Measurements from ENCODE around the gene OGFOD2. TPM values are rescaled to one million over a fixed set of nuclear protein-coding genes. Genes with fewer than 3 reads are reported as not detected.

Gene OGFOD2
- total RNA-seq, 5 donors from 2014 or later (not counting 1 experiment from before 2014, with no cell fraction given) = 17.4 to 45.3 (median 43.7) TPM

GRCh38 chr12:122956035-122956434 is 19.0 kb upstream of the OGFOD2 start:
- ATAC-seq (replicated peaks in 1 of 4) (no peak), DNase-seq (no peak)
- CTCF ChIA-PET = interaction anchor here in 1 of 2 donors (0.6 kb wide), 1 partner anchor 145 kb away, joined by 3 read pairs; no protein-coding TSS in a partner anchor
- no peaks in the 10 kb centered on the region for H3K27me3 Mint-ChIP-seq
- peaks cover 0 to 2% of the 10 kb centered on the region in 2 donors for H3K36me3 ChIP-seq (ENCODE audit: control insufficient read depth in 2 of 2, extremely low read depth in 1 of 2, insufficient read depth in 1 of 2, low read length in 1 of 2)
- no peak overlapping the region for H3K27ac ChIP-seq (ENCODE audit: low read length)
- peaks cover 4 to 6% (median 5%) of the 10 kb centered on the region in 3 donors for H3K4me1 Mint-ChIP-seq
- H3K4me1 ChIP-seq (ENCODE audit: control insufficient read depth in 1 of 2, extremely low read depth in 1 of 2, insufficient read depth in 2 of 2, low read length in 2 of 2) = peaks cover 0 to 6% of the 10 kb centered on the region in 2 experiments
- no peaks in the 10 kb centered on the region for H3K27me3 ChIP-seq (replicated peaks in 1 of 2; ENCODE audit: control insufficient read depth in 2 of 2, extremely low read depth in 1 of 2, insufficient read depth in 2 of 2, low read length in 1 of 2)
- peaks cover 4% of the 10 kb centered on the region for H3K36me3 Mint-ChIP-seq
- no peak overlapping the region for H3K4me3 ChIP-seq (ENCODE audit: control insufficient read depth in 1 of 2, extremely low read depth in 1 of 2, low read length in 1 of 2)
- H3K9me3 Mint-ChIP-seq = no peaks in the 10 kb centered on the region
- no peak overlapping the region for H3K27ac Mint-ChIP-seq
- H3K4me3 Mint-ChIP-seq = no peak overlapping the region
- POLR2A ChIA-PET = no interaction called here
- H3K9me3 ChIP-seq = no peaks in the 10 kb centered on the region
- no CpG with 5 or more reads among the region's 2 CpGs for WGBS (ENCODE audit: insufficient coverage)

- no peak overlapping the region for H3K4me3 Mint-ChIP-seq
- Histone ChIP-seq H3K27ac (ENCODE audit: low read length) (no peak overlapping the region), H3K9me3 (no peaks in the 10 kb centered on the region), H3K4me3 (ENCODE audit: control insufficient read depth in 1 of 2, extremely low read depth in 1 of 2, low read length in 1 of 2) (no peak overlapping the region), H3K4me1 (ENCODE audit: control insufficient read depth in 1 of 2, extremely low read depth in 1 of 2, insufficient read depth in 2 of 2, low read length in 2 of 2) (no peaks in the 10 kb centered on the region), H3K36me3 (ENCODE audit: control insufficient read depth in 2 of 2, extremely low read depth in 1 of 2, insufficient read depth in 1 of 2, low read length in 1 of 2) (peaks cover 0 to 2% of the 10 kb centered on the region in 2 donors), H3K27me3 (replicated peaks in 1 of 2; ENCODE audit: control insufficient read depth in 2 of 2, extremely low read depth in 1 of 2, insufficient read depth in 2 of 2, low read length in 1 of 2) (no peaks in the 10 kb centered on the region)
- CTCF ChIA-PET = no interaction called here
- POLR2A ChIA-PET = no interaction called here
- H3K27me3 Mint-ChIP-seq = no peaks in the 10 kb centered on the region
- peaks cover 4% of the 10 kb centered on the region for H3K36me3 Mint-ChIP-seq
- WGBS (ENCODE audit: insufficient coverage) = 80% methylated on average over 2 of the region's 5 CpGs
- H3K27ac Mint-ChIP-seq = no peak overlapping the region
- no peaks in the 10 kb centered on the region for H3K4me1 Mint-ChIP-seq
- DNase-seq = no peak
- ATAC-seq (replicated peaks in 1 of 4) = no peak
- H3K9me3 Mint-ChIP-seq = no peaks in the 10 kb centered on the region
Observed at GRCh38 chr12:122958198-122958888, 16.7 kb upstream of the OGFOD2 start.

- H3K9me3 Mint-ChIP-seq = no peaks in the 10 kb centered on the region
- Histone ChIP-seq H3K27me3 (replicated peaks in 1 of 2; ENCODE audit: control insufficient read depth in 2 of 2, extremely low read depth in 1 of 2, insufficient read depth in 2 of 2, low read length in 1 of 2) (no peaks in the 10 kb centered on the region), H3K4me3 (ENCODE audit: control insufficient read depth in 1 of 2, extremely low read depth in 1 of 2, low read length in 1 of 2) (no peak overlapping the region), H3K9me3 (no peaks in the 10 kb centered on the region), H3K27ac (ENCODE audit: low read length) (no peak overlapping the region), H3K36me3 (ENCODE audit: control insufficient read depth in 2 of 2, extremely low read depth in 1 of 2, insufficient read depth in 1 of 2, low read length in 1 of 2) (peaks cover 0 to 2% of the 10 kb centered on the region in 2 donors), H3K4me1 (ENCODE audit: control insufficient read depth in 1 of 2, extremely low read depth in 1 of 2, insufficient read depth in 2 of 2, low read length in 2 of 2) (no peaks in the 10 kb centered on the region)
- ChIA-PET CTCF (no interaction called here), POLR2A (no interaction called here)
- WGBS (ENCODE audit: insufficient coverage) = 98% methylated on average over 31 of the region's 35 CpGs
- no peak for DNase-seq
- H3K36me3 Mint-ChIP-seq = peaks cover 4% of the 10 kb centered on the region
- H3K4me3 Mint-ChIP-seq = no peak overlapping the region
- no peaks in the 10 kb centered on the region for H3K27me3 Mint-ChIP-seq
- ATAC-seq (replicated peaks in 1 of 4) = no peak
- peaks cover under 1 to 3% (median 2%) of the 10 kb centered on the region in 3 donors for H3K4me1 Mint-ChIP-seq
- no peak overlapping the region for H3K27ac Mint-ChIP-seq
Observed at GRCh38 chr12:122959566-122960192, 15.4 kb upstream of the OGFOD2 start.

- ChIA-PET CTCF (no interaction called here), POLR2A (interaction anchor here in 1 of 2 donors (0.6 kb wide), 1 partner anchor 386 kb away, joined by 4 read pairs; no protein-coding TSS in a partner anchor)
- peaks cover 4 to 7% (median 6%) of the 10 kb centered on the region in 3 donors for H3K4me1 Mint-ChIP-seq
- peaks cover 4% of the 10 kb centered on the region for H3K36me3 Mint-ChIP-seq
- no peak overlapping the region for H3K4me3 Mint-ChIP-seq
- DNase-seq (no peak), ATAC-seq (replicated peaks in 1 of 4) (no peak)
- no peaks in the 10 kb centered on the region for H3K27me3 Mint-ChIP-seq
- H3K27ac Mint-ChIP-seq = no peak overlapping the region
- Histone ChIP-seq H3K4me1 (ENCODE audit: control insufficient read depth in 1 of 2, extremely low read depth in 1 of 2, insufficient read depth in 2 of 2, low read length in 2 of 2) (peaks cover 0 to 4% of the 10 kb centered on the region in 2 experiments), H3K36me3 (ENCODE audit: control insufficient read depth in 2 of 2, extremely low read depth in 1 of 2, insufficient read depth in 1 of 2, low read length in 1 of 2) (peaks cover 0 to 2% of the 10 kb centered on the region in 2 donors), H3K9me3 (no peaks in the 10 kb centered on the region), H3K27me3 (replicated peaks in 1 of 2; ENCODE audit: control insufficient read depth in 2 of 2, extremely low read depth in 1 of 2, insufficient read depth in 2 of 2, low read length in 1 of 2) (no peaks in the 10 kb centered on the region), H3K4me3 (ENCODE audit: control insufficient read depth in 1 of 2, extremely low read depth in 1 of 2, low read length in 1 of 2) (no peak overlapping the region), H3K27ac (ENCODE audit: low read length) (no peak overlapping the region)
- no peaks in the 10 kb centered on the region for H3K9me3 Mint-ChIP-seq
- 96% methylated on average over 7 of the region's 8 CpGs for whole genome bisulfite sequencing (ENCODE audit: insufficient coverage)
Observed at GRCh38 chr12:122960193-122960569, 14.9 kb upstream of the OGFOD2 start.

- peaks cover 4% of the 10 kb centered on the region for H3K36me3 Mint-ChIP-seq
- WGBS (ENCODE audit: insufficient coverage) = 83% methylated on average over 4 of the region's 10 CpGs
- peaks cover 0 to 2% of the 10 kb centered on the region in 2 donors for H3K36me3 ChIP-seq (ENCODE audit: control insufficient read depth in 2 of 2, extremely low read depth in 1 of 2, insufficient read depth in 1 of 2, low read length in 1 of 2)
- H3K4me3 Mint-ChIP-seq = no peak overlapping the region
- ChIA-PET CTCF (no interaction called here), POLR2A (no interaction called here)
- peaks cover 0 to 18% of the 10 kb centered on the region in 2 experiments for H3K4me1 ChIP-seq (ENCODE audit: control insufficient read depth in 1 of 2, extremely low read depth in 1 of 2, insufficient read depth in 2 of 2, low read length in 2 of 2)
- no peak overlapping the region for H3K4me3 ChIP-seq (ENCODE audit: control insufficient read depth in 1 of 2, extremely low read depth in 1 of 2, low read length in 1 of 2)
- no peak overlapping the region for H3K27ac Mint-ChIP-seq
- H3K27ac ChIP-seq (ENCODE audit: low read length) = no peak overlapping the region
- DNase-seq (no peak), ATAC-seq (replicated peaks in 1 of 4) (no peak)
- H3K4me1 Mint-ChIP-seq = peaks cover 4 to 9% (median 7%) of the 10 kb centered on the region in 3 donors
- H3K27me3 Mint-ChIP-seq = no peaks in the 10 kb centered on the region
- H3K9me3 ChIP-seq = no peaks in the 10 kb centered on the region
- H3K27me3 ChIP-seq (replicated peaks in 1 of 2; ENCODE audit: control insufficient read depth in 2 of 2, extremely low read depth in 1 of 2, insufficient read depth in 2 of 2, low read length in 1 of 2) = no peaks in the 10 kb centered on the region
- H3K9me3 Mint-ChIP-seq = no peaks in the 10 kb centered on the region
Observed at GRCh38 chr12:122961531-122962329, 13.3 kb upstream of the OGFOD2 start.

GRCh38 chr12:122963941-122964265 is 11.1 kb upstream of the OGFOD2 start:
- ATAC-seq (replicated peaks in 1 of 4) (no peak), DNase-seq (no peak)
- ChIA-PET POLR2A (interaction anchor here in 1 of 2 donors (0.7 kb wide), 1 partner anchor 122 kb away, joined by 4 read pairs; no protein-coding TSS in a partner anchor), CTCF (no interaction called here)
- peaks cover 4 to 12% (median 10%) of the 10 kb centered on the region in 3 donors for H3K4me1 Mint-ChIP-seq
- H3K36me3 Mint-ChIP-seq = no peaks in the 10 kb centered on the region
- Histone ChIP-seq H3K4me1 (ENCODE audit: control insufficient read depth in 1 of 2, extremely low read depth in 1 of 2, insufficient read depth in 2 of 2, low read length in 2 of 2) (peaks cover 0 to 21% of the 10 kb centered on the region in 2 experiments), H3K27me3 (replicated peaks in 1 of 2; ENCODE audit: control insufficient read depth in 2 of 2, extremely low read depth in 1 of 2, insufficient read depth in 2 of 2, low read length in 1 of 2) (no peaks in the 10 kb centered on the region), H3K4me3 (ENCODE audit: control insufficient read depth in 1 of 2, extremely low read depth in 1 of 2, low read length in 1 of 2) (no peak overlapping the region), H3K36me3 (ENCODE audit: control insufficient read depth in 2 of 2, extremely low read depth in 1 of 2, insufficient read depth in 1 of 2, low read length in 1 of 2) (peaks cover 0 to 2% of the 10 kb centered on the region in 2 donors), H3K9me3 (no peaks in the 10 kb centered on the region), H3K27ac (ENCODE audit: low read length) (no peak overlapping the region)
- no peaks in the 10 kb centered on the region for H3K9me3 Mint-ChIP-seq
- WGBS (ENCODE audit: insufficient coverage) = 84% methylated on average over 8 of the region's 8 CpGs
- H3K4me3 Mint-ChIP-seq = no peak overlapping the region
- no peaks in the 10 kb centered on the region for H3K27me3 Mint-ChIP-seq
- no peak overlapping the region for H3K27ac Mint-ChIP-seq
